Activated CD4-positive, alpha-beta memory T cell treated with anti-CD3 and anti-CD28 coated beads, Interleukin-2, amount 10 ng/mL, durations not matched to agents 7 days and 5 days (primary cell): ENCODE results near the gene CHST1. TPM values are rescaled to one million over a fixed set of nuclear protein-coding genes. Genes with fewer than 3 reads are reported as not detected.

Experiments
- CTCF ChIA-PET: fragments of 350-600 bp; sonication (Branson Sonifier 250); formaldehyde crosslinking; loops from one replicate; lab custom pipeline; 2021; ENCODE audit warnings: antibody characterized with exemption, inconsistent platforms; lab: Charles Lee
- POLR2A ChIA-PET: fragments of 350-600 bp; sonication (Branson Sonifier 250); formaldehyde crosslinking; loops from one replicate; lab custom pipeline; 2021; ENCODE audit warnings: antibody characterized with exemption; lab: Charles Lee
- DNase-seq: peaks from one replicate; pipeline ENCODE4 v3.0.0-alpha.2; 2020
- H3K27ac Mint-ChIP-seq: one replicate; pipeline ENCODE4 v1.8.0; 2021; ENCODE audit warnings: mild to moderate bottlenecking, mixed read lengths
- H3K27me3 Mint-ChIP-seq: one replicate; pipeline ENCODE4 v1.8.0; 2021; ENCODE audit warnings: mixed read lengths
- H3K36me3 Mint-ChIP-seq: one replicate; pipeline ENCODE4 v1.8.0; 2021; ENCODE audit warnings: low read depth, mixed read lengths
- H3K4me1 Mint-ChIP-seq: one replicate; pipeline ENCODE4 v1.8.0; 2021; ENCODE audit warnings: mixed read lengths
- H3K4me3 Mint-ChIP-seq: one replicate; pipeline ENCODE4 v1.8.0; 2021; ENCODE audit warnings: mild to moderate bottlenecking, mixed read lengths
- H3K9me3 Mint-ChIP-seq: one replicate; pipeline ENCODE4 v1.8.0; 2021; ENCODE audit warnings: mixed read lengths
- total RNA-seq, 2 experiments: library from RNA; stranded (reverse); gene quantifications; one replicate each; pipeline ENCODE4 v1.2.3, GENCODE V29; 2021

Gene CHST1
- total RNA-seq, 2 experiments from 2014 or later: not detected

DNA sequence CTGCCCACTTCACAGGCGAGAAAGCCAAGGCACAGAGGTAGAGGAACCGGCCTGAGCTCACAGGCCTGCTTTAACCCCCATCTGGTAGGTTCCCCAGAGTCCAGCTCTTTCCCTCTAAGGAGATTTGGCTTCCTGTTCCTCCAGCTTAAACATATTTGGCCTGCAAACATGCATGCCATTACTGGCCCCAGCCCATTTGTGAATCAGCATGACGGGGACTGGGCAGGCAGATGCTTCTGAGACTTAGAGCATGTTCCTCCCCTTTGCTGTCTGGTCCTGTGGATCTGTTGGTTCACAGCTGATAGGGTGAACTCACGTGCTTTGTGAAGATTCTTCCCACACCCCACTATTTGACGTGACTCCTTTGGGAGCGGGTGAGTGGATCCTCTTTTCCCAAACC is 12.6 kb downstream of the CHST1 start:
- Mint-ChIP-seq H3K27me3 (peaks cover 17% of the 10 kb centered on the region), H3K4me1 (no peaks in the 10 kb centered on the region), H3K27ac (no peak overlapping the region), H3K4me3 (no peak overlapping the region), H3K9me3 (no peaks in the 10 kb centered on the region), H3K36me3 (no peaks in the 10 kb centered on the region)
- ChIA-PET POLR2A (no interaction called here), CTCF (no interaction called here)
- DNase-seq: no peak

DNA sequence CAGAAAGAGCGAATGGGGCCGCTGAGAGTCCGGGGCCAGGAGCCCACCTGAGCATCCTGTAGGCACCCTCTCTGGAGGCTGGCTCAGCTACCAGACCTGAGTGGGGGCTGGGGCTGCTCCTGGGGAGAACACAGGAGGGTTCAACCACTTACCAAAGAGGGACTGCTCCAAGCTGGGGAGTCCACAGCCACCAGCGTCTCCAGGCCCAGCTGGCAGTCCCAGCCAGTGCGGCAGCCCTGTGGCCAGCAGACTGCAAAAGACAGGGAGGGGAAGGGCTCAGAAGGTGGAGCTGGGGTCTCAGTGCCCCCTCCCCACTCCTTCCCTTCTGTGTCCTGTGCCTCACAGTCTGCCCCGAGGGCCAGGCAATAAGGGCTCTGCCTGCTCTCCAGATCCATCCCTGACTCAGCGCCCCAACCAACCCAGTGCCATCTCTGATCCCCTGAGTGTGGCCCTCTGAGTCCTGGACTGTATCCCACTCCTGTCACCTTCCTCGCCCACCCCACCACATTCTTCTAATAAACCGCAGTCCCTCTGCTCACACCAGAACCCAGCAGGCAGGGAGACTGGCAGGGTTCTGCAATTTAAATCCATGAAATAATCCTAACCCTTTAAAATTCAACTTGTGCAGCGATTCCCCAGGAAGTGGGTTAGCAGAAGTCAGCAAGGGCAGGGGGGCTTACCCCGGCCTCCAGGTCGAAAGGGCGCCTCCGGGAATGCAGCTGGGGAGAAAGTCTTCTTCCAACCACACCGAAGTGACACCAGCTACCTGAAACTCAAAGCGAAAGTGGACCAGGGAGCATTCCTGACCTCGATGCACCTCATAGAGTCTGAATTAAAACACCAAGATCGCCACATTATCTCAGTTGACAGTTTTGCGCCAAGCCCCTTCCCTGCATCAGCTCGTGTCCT is 13.3 kb downstream of the CHST1 start:
- Mint-ChIP-seq H3K36me3 (no peaks in the 10 kb centered on the region), H3K4me3 (no peak overlapping the region), H3K9me3 (no peaks in the 10 kb centered on the region), H3K27ac (no peak overlapping the region), H3K4me1 (no peaks in the 10 kb centered on the region), H3K27me3 (peaks cover 17% of the 10 kb centered on the region)
- ChIA-PET POLR2A (no interaction called here), CTCF (no interaction called here)
- DNase-seq: no peak

DNA sequence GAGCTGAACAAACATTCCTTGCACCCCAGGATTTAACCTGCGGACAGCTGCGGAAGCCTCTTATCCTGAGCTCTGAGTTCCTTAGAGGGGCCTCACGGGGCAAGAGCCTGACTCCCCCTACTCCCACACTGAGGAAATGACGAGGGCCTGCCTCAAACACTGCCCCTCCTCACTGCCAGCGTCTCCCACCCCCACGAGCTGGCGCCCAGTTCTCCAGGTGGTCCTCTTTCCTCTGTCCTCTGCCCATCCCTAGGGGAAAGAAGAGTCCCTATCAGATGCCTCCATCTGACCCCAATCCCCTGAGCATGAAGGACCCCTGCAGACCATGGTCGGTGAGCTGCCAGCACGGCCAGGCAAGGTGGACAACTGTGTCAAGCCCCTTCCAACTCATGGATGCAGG is 14.3 kb downstream of the CHST1 start:
- Mint-ChIP-seq H3K27ac (no peak overlapping the region), H3K4me1 (no peaks in the 10 kb centered on the region), H3K9me3 (no peaks in the 10 kb centered on the region), H3K4me3 (no peak overlapping the region), H3K27me3 (peaks cover 16% of the 10 kb centered on the region), H3K36me3 (no peaks in the 10 kb centered on the region)
- no peak for DNase-seq
- ChIA-PET CTCF (no interaction called here), POLR2A (no interaction called here)

DNA sequence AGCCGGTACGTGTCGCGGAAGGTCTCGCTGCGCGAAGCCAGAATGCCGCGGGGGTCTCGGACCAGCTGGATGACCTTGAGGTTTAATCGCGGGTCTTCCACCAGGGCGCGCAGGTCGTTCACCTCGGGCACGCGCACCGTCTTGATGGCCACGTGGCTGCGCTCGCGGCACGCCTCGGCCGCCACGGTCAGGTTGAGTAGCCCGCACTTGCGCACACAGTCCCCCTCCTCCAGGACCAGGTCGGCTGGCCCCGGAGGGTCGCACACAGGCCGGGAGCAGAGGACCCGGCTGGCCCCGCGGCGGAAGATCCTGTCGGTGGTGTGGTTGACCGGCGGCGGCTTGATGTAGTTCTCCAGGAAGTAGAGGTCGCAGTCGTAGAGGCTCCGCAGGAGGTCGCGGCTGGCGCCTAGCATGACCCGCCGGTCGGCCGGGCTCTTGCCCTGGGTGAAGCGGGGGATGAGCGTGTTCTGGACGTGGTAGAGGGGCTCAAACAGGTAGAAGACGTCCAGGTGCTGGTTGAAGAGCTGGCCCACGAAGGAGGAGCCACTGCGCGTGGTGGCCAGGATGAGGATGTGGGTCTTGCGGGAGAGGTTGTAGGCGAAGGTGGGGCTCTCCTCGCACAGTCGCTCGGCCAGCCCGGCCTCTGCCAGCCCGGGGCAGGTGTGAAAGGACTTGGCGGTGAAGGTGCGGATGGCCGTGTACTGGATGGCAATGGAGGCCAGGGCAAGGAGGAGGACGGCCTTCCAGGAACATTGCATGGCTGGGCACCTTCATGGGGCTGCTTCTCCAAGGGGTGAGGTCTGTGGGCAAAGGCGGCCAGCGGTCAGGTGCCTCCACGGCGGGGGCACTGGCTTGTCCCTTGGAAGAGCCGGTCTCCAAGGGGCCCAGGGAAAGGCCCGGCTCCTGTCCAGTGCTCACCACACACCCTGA is 15.0 kb downstream of the CHST1 start:
- no peaks in the 10 kb centered on the region for H3K4me1 Mint-ChIP-seq
- H3K36me3 Mint-ChIP-seq: no peaks in the 10 kb centered on the region
- no peaks in the 10 kb centered on the region for H3K9me3 Mint-ChIP-seq
- no peak overlapping the region for H3K27ac Mint-ChIP-seq
- DNase-seq: no peak
- peaks cover 14% of the 10 kb centered on the region for H3K27me3 Mint-ChIP-seq
- POLR2A ChIA-PET: no interaction called here
- no peak overlapping the region for H3K4me3 Mint-ChIP-seq
- CTCF ChIA-PET: no interaction called here

DNA sequence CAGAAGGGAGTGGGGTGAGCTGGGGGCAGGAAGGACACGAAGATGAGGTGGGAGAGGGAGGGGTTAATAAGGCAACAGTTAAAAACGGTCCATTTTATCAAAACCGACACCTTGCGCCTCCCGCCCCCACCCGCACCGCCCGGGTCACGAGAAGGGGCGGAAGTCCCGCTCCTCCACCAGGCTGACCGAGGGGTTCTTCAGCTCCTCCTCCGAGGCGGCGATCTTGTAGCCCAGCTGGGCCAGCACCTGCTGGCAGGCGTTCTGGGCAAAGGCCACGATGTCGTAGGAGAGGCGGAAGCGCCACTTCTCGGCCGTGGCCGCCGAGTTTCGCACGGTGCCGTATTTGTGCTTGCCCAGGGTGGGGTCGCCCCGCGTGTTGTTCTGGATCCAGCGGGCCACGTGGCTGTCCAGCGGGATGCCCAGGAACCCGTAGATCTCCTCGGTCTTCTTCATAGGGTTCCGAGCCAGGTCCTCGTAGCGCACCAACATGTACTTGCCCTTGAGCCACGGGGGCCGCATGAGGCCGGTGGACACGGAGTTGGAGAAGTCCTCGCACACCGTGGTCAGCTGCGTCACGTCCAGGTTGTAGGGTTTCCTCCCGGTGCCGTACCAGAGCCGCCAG is 15.8 kb downstream of the CHST1 start:
- no peaks in the 10 kb centered on the region for H3K36me3 Mint-ChIP-seq
- H3K27ac Mint-ChIP-seq: no peak overlapping the region
- peaks cover 14% of the 10 kb centered on the region for H3K27me3 Mint-ChIP-seq
- no peaks in the 10 kb centered on the region for H3K4me1 Mint-ChIP-seq
- no peak overlapping the region for H3K4me3 Mint-ChIP-seq
- POLR2A ChIA-PET: no interaction called here
- DNase-seq: no peak
- no peaks in the 10 kb centered on the region for H3K9me3 Mint-ChIP-seq
- CTCF ChIA-PET: no interaction called here

DNA sequence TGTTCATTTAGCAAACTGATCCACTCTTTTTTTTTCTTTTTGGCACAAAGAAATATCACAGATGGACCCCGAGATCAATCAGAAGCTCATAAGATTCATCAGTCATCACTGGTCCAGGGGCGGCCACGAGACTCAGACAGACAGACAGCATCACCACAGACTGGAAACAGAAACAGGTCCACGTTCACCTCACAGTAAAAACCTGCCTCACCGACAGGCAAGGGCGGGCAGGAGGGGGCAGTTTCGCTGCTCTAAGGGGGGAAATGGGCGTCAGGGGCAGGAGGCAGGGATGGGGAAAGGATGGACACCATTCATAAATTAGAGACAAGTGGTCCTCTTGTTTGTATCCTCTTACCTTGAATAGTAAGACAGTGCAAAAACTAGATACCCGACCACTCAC is 16.5 kb downstream of the CHST1 start:
- POLR2A ChIA-PET: no interaction called here
- Mint-ChIP-seq H3K9me3 (no peaks in the 10 kb centered on the region), H3K27me3 (peaks cover 14% of the 10 kb centered on the region), H3K4me3 (no peak overlapping the region), H3K27ac (no peak overlapping the region), H3K36me3 (no peaks in the 10 kb centered on the region), H3K4me1 (no peaks in the 10 kb centered on the region)
- CTCF ChIA-PET: no interaction called here
- DNase-seq: no peak

DNA sequence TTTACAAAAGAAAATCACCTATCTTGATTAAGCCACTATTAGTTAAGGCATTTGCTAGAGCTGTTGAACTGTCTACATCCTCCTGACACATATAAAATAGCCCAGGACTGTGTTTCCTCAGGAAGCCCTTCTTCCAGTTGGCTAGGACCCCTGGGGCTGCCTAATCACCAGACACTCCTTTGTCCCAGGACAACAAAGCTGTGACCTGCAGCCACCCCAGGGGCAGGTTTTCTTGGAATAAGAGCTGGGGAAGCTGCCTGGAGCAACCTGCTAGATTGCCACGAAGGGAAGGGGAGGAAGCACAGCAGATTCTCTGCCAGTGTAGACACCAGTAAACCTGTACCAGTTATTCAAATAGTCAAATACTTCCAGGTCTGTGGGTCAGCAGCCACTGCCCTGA is 17.6 kb downstream of the CHST1 start:
- ChIA-PET CTCF (no interaction called here), POLR2A (no interaction called here)
- no peak overlapping the region for H3K4me3 Mint-ChIP-seq
- no peaks in the 10 kb centered on the region for H3K4me1 Mint-ChIP-seq
- H3K27ac Mint-ChIP-seq: no peak overlapping the region
- DNase-seq: no peak
- H3K36me3 Mint-ChIP-seq: no peaks in the 10 kb centered on the region
- no peaks in the 10 kb centered on the region for H3K9me3 Mint-ChIP-seq
- H3K27me3 Mint-ChIP-seq: peaks cover 13% of the 10 kb centered on the region

DNA sequence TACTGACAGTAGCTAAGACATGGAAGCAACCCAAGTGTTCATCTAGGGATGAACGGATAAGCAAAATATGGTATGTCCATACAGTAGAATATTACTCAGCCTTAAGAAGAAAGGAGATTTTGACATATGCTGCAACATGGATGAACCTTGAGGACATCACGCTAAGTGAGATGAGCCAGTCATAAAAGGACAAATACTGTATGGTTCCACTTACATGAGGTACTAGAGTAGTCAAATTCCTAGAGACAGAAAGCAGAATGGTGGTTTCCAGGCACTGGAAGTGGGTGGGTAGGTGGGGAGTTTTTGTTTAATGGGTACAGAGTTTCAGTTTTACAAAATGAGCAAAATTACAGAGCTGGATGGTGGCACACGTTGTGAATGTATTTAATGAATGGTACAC is 18.1 kb downstream of the CHST1 start:
- no peaks in the 10 kb centered on the region for H3K36me3 Mint-ChIP-seq
- H3K4me3 Mint-ChIP-seq: no peak overlapping the region
- H3K27me3 Mint-ChIP-seq: peaks cover 17% of the 10 kb centered on the region
- POLR2A ChIA-PET: no interaction called here
- DNase-seq: no peak
- CTCF ChIA-PET: no interaction called here
- H3K27ac Mint-ChIP-seq: no peak overlapping the region
- H3K4me1 Mint-ChIP-seq: no peaks in the 10 kb centered on the region
- H3K9me3 Mint-ChIP-seq: no peaks in the 10 kb centered on the region

DNA sequence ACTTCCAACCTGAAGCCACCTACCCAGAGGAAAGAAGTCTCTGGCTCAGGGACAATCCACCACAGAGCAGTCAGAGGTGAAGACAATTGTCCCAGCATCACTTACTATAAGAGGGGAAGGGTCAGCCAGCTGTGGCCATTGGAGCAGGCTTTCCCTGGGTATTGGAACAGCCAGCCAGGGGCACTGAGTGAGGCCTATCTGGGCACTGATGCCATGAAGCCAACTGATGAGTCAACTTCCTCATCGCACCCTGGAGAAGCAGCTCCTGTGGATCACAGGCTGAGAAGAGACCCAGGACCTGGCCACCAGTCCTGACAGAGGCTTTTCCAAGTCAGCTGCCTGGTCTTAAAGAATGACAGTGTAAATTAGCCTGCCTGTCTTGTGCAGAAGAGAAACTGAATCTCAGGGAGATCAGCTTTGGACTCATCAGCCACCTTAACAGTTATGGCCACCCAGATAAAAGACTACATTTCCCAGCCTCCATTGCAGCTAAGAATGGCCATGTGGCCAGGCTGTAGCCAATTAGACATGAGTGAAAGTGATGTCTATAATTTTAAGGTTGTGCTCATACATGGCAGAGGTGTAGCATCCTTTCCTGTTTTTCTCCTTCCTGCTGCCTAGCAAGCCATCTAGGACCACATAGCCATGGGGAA is 19.0 kb downstream of the CHST1 start:
- ChIA-PET POLR2A (no interaction called here), CTCF (no interaction called here)
- no peak for DNase-seq
- Mint-ChIP-seq H3K4me3 (no peak overlapping the region), H3K36me3 (no peaks in the 10 kb centered on the region), H3K27ac (no peak overlapping the region), H3K4me1 (no peaks in the 10 kb centered on the region), H3K27me3 (peaks cover 19% of the 10 kb centered on the region), H3K9me3 (no peaks in the 10 kb centered on the region)

DNA sequence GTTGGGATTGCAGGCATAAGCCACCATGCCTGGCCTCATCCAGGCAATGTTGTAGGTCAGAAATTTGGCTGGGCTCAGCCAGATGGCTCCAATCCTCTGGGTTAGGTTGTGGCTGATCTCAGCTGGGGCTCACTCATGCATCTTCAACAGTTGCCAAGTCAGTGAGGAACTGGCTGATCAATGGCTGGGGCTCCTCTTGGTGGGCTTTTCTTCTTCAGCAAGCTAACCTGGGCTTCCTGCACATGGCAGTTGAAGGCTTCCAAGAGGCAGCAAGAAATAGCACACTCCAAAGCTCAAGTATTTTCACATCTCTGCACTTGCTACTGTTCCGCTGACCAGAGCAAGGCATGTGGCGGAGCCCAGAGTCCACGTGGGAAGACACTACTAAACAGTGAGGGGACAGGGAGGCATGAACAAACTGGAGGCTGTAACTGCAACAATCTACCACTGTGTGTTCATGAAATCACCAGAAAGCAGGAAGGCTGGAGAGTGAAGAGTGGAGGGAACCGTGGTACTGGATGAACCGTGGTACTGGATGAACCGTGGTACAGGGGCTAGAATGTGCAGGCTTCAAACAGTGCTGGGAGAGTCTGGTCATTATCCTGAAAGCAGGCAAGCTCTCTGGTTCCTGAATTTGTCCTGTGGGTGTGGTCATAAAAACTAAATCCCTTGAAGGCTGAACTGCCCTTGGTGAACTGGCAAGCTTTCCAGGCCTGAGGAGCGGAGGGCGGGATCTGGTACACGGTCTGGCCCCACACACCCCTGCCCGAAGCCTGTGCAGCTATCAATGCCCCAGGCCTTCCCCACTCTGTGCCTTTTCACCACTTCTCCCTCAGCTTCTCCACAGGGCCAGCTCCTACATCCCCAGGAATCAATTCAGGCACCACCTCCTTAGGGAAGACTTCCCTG is 20.2 kb downstream of the CHST1 start:
- ChIA-PET CTCF (interaction anchor here (1.8 kb wide), 1 partner anchor 9 kb away, joined by 11 read pairs; no protein-coding TSS in a partner anchor), POLR2A (no interaction called here)
- H3K27me3 Mint-ChIP-seq: peaks cover 16% of the 10 kb centered on the region
- no peak for DNase-seq
- H3K36me3 Mint-ChIP-seq: no peaks in the 10 kb centered on the region
- no peak overlapping the region for H3K27ac Mint-ChIP-seq
- H3K4me1 Mint-ChIP-seq: no peaks in the 10 kb centered on the region
- H3K4me3 Mint-ChIP-seq: no peak overlapping the region
- no peaks in the 10 kb centered on the region for H3K9me3 Mint-ChIP-seq

DNA sequence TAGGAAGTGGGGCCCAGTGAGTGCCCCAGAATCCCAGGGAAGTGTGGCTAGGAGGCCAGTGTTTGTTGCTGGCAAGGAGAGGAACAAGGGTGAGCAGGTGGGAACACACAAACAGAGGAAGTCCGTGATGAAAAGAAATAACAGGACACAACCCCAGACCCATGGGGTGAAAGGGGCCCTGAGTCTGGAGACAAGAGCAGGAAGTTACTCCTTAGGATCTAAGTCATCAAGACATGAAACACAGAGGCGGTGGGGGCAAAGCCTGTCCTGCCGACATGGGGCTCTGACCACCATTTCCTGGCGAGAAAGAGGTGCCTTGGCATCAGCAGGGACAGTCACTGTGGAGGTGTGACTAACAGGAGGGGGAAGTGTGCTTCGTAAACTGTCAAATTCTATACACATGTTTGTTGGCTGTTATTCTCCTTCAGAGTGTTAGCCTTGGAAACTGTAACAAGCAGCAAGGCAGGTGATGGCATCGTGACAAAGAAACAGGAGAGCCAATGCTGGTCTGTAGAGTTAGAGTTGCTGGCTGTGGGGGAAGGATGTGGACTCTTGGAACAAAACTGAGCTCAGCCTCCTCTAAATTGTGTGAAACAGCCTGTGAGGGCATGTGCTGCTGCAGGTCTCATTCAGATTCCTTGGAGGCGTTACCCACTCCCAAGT is 21.7 kb downstream of the CHST1 start:
- no peaks in the 10 kb centered on the region for H3K4me1 Mint-ChIP-seq
- CTCF ChIA-PET: interaction anchor here (1.8 kb wide), 1 partner anchor 11 kb away, joined by 11 read pairs; no protein-coding TSS in a partner anchor
- H3K9me3 Mint-ChIP-seq: no peaks in the 10 kb centered on the region
- POLR2A ChIA-PET: no interaction called here
- H3K4me3 Mint-ChIP-seq: no peak overlapping the region
- no peak overlapping the region for H3K27ac Mint-ChIP-seq
- no peaks in the 10 kb centered on the region for H3K36me3 Mint-ChIP-seq
- peaks cover 20% of the 10 kb centered on the region for H3K27me3 Mint-ChIP-seq
- DNase-seq: no peak
